RPMI8226 (cell line): ENCODE results near the gene ZNF285.
"Not testable (repeated sequence)": the region's sequence is repeated elsewhere in the genome, so short reads cannot be mapped to it uniquely, and the experiment has no call there.

ENCODE experiments used
- DNase-seq: peaks from one replicate; pipeline ENCODE4 v3.0.0-alpha.2; 2015

Gene ZNF285

GRCh38 chr19:44401139-44402115, at the start of gene ZNF285:
Gene ZNF285, minus strand, starts transcription at chr19:44401608. Its CDS starts 4,395 bp downstream, at chr19:44397213.
- peak; percentile 90 for DNase-seq

- peak; percentile 94 for DNase-seq
Measured at GRCh38 chr19:44447916-44448674, 46.7 kb upstream of the ZNF285 start, which contains the start of gene ZNF229. Gene ZNF229, minus strand, starts transcription at chr19:44448472. Its CDS starts 5,625 bp downstream, at chr19:44442847.

- no peak for DNase-seq
Measured at GRCh38 chr19:44438441-44438840, 37.0 kb upstream of the ZNF285 start.

GRCh38 chr19:44435441-44435840, 34.0 kb upstream of the ZNF285 start:
- DNase-seq: no peak

- no peak for DNase-seq
Measured at GRCh38 chr19:44430956-44431355, 29.5 kb upstream of the ZNF285 start.

- not testable (repeated sequence) for DNase-seq
Measured at GRCh38 chr19:44415553-44415952, 14.1 kb upstream of the ZNF285 start.

- DNase-seq: not testable (repeated sequence)
Measured at GRCh38 chr19:44389268-44389667, 12.1 kb downstream of the ZNF285 start.

- no peak for DNase-seq
Measured at GRCh38 chr19:44374789-44375188, 26.6 kb downstream of the ZNF285 start.

- no peak for DNase-seq
Measured at GRCh38 chr19:44371815-44372480, 29.5 kb downstream of the ZNF285 start.

- DNase-seq: no peak
Measured at GRCh38 chr19:44367024-44367423, 34.4 kb downstream of the ZNF285 start.

- DNase-seq: peak; percentile 67
Measured at GRCh38 chr19:44356383-44357111, 44.9 kb downstream of the ZNF285 start, which contains the start of gene ZNF112. Gene ZNF112, minus strand, starts transcription at chr19:44356680. Its CDS starts 16,141 bp downstream, at chr19:44340539.

- no peak for DNase-seq
Measured at GRCh38 chr19:44346556-44346955, 54.9 kb downstream of the ZNF285 start.

- peak; percentile 71 for DNase-seq
Measured at GRCh38 chr19:44345959-44346358, 55.4 kb downstream of the ZNF285 start.

- peak; percentile 87 for DNase-seq
Measured at GRCh38 chr19:44344255-44344654, 57.2 kb downstream of the ZNF285 start.

- no peak for DNase-seq
Measured at GRCh38 chr19:44341794-44342193, 59.6 kb downstream of the ZNF285 start.

GRCh38 chr19:44334639-44335038, 66.8 kb downstream of the ZNF285 start:
- DNase-seq: not testable (repeated sequence)
